KG1 (cell line): ENCODE measurements around the gene ADARB2.

Experiments
- DNase-seq: peaks from one replicate; lab custom pipeline; 2025; lab: John Stamatoyannopoulos, UW

The ADARB2 gene

DNA sequence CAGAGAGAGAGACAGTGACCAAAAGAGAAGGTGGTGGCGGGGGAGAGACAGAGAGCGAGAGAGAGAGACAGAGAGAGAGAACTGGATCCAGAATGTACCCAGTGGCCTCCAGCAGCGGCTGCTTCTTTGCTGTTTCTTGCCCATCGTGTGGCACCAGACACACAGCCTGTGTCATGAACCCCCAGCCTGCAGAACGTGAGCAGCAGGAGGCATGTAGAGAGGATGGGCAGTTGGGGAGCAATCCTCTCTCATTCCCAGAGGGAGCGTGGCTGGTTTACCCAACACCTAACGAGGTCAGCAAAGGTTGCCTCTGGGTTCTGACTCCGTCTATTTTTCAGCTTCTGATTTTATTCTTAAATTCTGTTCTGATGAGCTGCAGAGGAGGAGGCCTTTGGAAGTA is 168.1 kb downstream of the ADARB2 start:
- no peak for DNase-seq

DNA sequence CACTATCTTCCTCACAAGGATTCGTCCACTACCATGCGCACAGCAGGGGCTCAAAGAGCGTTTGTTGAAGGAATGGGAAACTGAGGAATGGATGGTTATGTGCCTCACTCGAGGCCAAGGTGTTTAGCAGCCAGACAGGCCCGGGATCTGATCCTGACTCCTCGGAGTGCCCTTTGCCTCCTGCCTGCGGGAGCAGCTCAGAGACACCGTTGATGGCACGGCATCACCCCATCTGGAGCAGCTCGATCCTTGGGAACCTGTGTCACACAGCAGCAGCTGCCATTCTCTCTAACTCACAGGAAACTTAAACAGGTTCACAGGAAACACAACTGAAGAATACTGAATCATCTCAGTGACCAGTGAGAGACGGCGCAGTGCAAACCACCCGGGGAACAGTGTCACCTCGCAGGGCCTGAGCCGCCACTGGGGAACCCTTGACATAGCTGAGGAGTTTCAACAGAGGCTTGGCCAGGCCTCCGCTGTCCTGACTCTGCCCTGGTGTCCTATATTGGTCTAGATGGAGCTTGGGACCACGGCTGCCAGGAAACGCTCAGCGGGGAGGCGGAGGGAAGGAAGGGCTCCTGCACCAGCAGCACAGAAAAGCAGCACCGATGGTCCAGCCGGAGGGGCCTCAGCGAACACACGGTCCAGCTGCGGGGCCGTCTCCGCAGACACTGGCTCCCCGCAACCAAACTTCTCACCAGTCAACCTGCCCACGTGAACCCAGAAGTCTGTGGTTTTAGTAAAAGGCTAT is 169.4 kb downstream of the ADARB2 start:
- no peak for DNase-seq

DNA sequence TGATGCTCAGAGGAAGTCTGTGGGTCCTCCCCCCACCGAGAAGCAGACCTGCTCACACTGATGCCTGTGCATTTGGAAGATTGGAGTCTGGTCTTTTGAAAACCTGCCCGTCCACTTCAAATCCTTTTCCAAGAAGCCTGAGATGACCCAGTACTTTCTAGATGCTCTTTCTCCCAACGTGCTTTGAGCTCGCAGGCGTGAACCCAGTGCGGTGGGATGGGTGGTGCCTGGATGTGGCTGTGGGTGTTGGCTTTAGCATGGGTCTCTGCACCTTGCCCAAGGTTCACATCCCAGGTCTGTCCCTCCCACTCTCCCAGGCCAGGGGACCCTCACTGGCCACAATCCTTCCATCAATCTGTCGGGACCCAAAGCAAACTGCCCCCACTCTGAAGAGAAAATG is 170.2 kb downstream of the ADARB2 start:
- DNase-seq = no peak

DNA sequence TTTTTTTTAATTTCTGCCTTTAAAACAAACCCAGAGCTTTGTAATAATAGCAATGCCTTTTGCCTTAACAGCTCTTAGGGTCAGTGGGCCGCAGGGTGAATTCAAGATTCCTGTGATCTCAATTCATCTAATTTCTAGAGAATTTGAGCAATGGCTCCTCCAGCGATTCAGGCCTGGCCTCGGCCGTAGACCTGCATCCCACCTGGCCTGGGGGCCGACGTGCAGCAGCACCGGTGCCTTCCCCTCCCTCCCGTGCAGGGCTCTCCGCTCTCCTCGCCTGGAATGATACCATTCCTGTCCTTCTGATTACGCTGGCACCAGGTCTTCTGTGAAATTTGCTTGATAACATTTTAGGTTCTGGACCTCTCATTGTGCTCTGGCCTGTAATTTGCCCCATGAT is 172.5 kb downstream of the ADARB2 start:
- DNase-seq = no peak

- no peak for DNase-seq
Observed at GRCh38 chr10:1563028-1563427, 174.3 kb downstream of the ADARB2 start.

DNA sequence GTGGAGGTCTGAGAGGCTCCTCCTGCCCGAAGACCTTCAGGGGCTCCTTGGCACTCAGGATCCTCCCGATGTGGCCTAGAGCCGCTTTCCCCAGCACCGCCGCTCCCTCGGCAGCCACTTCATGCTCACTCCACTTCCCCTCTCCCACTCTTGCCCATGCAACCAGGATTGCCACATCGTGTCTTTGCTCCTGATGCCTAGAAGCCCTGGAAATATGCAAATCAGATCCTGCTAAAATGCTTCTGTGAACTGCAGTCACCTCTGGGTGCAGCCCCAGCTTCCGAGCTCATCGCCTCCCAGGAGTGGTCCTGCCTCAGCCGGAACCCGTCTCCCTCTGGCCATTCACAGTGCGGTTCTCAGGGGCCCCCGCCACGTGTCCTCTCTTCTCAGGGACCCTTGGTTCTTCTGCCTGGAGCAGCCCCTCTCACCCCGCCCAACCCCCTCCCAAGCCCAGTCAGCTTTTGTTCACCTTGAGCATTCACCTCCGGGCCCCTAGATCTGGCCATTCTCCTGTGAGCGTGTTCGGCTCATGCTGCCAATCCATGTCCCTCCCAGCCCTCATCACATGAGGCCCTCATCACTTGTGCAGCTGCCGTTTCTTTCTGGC is 175.5 kb downstream of the ADARB2 start:
- no peak for DNase-seq

DNA sequence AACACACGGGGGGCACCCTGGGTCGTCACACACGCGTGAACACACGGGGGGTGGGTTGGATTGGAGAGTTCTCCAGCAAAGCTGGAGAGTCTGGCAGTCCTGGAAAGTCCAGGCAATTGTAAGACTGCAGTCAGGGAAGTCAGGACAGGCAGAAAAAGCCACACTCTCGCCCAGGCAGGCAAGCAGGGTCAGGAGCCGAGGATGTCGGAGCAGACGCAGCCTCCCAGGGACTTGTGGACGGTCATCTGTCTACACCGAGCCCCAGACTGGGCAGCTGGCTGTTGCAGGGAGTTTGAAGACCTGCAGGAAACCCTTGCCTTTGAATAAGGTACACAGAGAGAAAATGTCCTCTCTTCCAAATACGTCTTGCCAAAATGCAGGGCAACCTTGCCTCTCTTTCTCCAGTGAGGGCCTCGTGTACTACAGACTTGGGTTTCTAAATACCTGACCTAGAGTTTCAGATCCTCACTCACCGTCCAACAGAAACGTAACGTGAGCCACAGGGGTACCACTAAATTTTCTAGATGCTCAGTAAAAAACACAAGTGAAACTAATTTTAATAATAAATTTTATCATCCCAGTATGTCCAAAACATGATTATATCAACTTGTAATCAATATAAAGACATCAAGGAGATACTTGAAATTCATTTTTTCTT is 176.7 kb downstream of the ADARB2 start:
- DNase-seq = no peak

DNA sequence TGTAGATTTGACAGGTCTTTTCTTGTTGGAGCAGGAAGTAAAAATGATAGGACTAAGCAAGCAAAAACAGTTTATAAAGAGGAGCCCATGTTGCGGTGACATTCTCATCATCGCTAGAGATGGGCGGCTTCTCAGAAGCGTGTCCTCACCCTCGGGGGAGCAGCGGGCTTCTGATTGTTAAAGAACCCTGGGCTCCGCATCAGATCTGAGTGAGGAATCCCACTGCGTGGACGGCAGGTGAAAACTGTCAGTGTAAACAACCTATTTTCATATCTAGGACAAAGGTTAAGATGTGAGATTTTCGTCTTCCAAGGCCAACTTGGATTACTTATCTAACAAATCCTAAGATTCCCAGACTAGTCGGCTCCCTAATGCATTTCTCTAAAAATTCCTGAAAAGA is 177.6 kb downstream of the ADARB2 start:
- DNase-seq = no peak

DNA sequence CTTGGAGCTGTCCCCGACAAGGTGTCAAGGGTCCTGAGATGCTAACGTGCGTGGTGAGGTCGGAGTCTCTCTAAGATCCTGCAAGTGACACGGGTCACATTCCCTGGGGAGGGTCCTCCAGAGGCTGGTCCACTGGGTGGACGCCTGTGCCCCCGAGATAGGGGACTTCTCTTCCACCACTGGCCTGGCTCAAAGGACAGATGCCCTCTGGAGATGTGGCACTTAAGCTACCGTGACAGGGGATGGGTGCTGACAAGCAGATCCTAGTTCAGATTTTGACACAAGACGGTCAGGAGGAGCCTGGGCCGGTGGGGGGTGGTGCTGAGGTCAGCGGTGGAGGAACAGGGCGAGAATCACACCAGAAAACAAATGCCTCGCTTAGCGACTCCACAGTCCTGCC is 178.0 kb downstream of the ADARB2 start:
- no peak for DNase-seq

- no peak for DNase-seq
Observed at GRCh38 chr10:1558906-1559305, 178.4 kb downstream of the ADARB2 start.

GRCh38 chr10:1557081-1557480 is 180.2 kb downstream of the ADARB2 start:
- no peak for DNase-seq

GRCh38 chr10:1556496-1556895 is 180.8 kb downstream of the ADARB2 start:
- no peak for DNase-seq

GRCh38 chr10:1553951-1554350 is 183.4 kb downstream of the ADARB2 start:
- DNase-seq = no peak

DNA sequence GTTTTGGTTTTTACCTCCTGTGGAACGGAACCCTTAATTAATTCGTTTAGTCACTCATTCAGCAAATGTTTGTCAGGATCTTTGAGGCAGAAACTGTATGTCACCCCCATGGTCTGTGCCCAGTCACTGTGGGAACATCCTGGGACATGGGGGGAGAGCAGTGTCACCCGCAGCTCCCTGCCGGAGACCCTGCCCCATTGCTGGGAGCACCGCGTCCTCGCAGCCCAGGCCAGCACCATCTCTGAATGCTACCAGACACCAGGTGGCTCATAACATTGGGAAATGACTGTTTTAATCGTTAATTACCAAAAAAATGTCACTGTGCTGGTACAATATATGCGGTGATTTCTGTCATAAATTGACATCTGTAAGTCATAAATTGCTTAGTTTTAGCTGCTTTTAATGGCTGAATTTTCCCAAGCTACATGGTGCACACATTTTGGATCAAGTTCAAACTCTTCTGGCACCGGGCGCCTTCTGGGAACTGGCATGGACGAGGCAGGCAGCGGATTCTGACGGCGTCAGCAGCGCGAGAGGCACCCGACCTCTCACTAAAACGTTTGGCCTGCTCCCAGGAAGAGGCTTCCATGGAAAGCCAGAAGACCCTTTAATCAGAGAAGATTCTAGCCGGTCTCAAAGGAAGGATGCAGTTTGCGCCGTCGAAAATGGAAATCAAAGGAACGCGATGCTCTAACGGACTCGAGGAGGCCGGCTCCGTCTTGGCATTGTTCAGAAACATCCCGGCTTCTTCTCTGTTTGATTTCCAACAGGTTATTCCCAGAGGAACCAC is 184.2 kb downstream of the ADARB2 start:
- DNase-seq = no peak

DNA sequence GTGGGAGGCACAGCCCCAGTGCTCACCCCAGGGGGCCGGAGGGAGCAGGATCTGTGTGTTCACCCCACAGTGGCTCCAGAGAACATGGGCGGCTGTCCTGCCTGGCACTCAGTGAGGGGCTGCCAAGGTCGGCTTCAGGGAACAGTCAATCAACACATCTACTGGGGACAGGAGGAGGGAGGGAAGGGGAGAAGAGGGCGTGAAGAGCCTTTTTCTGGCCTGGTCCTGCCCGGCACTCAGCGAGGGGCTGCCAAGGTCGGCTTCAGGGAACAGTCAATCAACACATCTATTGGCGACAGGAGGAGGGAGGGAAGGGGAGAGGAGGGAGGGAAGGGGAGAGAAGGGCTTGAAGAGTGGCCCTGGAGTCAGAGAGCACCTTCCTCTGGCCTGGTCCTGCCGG is 184.9 kb downstream of the ADARB2 start:
- no peak for DNase-seq

- no peak for DNase-seq
Observed at GRCh38 chr10:1551636-1552338, 185.5 kb downstream of the ADARB2 start.

DNA sequence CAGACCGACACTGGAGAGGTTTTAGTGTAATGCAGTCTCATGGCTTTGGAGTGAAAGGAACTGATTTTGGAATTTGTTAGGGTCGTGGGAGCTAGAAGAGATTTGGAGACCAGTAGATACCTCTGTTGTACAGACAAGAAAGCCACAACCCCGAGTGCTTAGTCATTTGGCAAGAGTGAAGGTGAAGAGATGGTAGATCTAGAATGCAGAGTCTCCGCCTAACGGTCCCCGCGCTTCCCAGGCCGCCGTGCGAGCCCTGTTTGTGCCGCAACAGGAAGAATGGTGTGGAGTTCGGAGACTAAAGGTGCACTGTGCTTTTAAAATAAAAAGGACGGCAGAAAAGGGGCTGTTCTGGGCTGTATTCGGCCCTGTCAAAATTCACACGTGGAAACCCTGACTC is 186.7 kb downstream of the ADARB2 start:
- DNase-seq = no peak

DNA sequence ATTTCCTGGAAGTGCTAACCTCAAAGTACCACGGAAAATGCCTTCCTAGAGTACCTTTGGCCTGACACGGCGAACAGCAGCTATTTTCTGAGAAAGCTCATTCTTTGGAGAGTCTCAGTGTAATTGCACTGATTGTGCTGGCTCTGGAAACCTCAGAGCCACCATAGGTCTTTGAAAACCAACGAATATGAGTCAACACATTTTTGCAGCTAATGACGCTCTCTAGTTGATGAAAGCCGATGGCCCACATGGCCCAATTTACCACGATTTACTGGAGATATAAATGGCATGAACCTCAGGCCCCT is 187.1 kb downstream of the ADARB2 start:
- DNase-seq = no peak

- no peak for DNase-seq
Observed at GRCh38 chr10:1549591-1550290, 187.6 kb downstream of the ADARB2 start.

DNA sequence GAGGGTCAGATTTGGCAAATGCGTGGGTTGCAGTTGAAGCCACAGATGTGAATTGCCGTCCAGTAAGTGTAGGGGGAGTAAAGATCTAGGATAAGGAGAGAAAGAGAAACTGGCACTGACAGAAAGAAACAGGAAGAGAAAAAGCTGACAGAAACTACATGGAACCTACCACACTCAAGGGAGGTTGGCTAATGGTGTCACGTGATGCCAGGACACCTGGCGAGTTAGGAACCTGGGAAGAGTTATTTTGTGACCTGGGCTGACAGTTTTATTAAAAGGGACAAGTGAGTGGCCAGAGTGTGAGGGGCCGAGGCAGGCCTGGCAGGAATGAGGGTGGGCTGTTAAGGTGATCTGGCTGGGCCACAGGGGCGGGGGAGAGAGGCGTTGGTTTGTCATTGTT is 188.7 kb downstream of the ADARB2 start:
- DNase-seq = no peak

- DNase-seq = no peak
Observed at GRCh38 chr10:1548146-1548545, 189.2 kb downstream of the ADARB2 start.
